ENCODE data around the gene BMS1. TPM values are rescaled to one million over a fixed set of nuclear protein-coding genes. Genes with fewer than 3 reads are reported as not detected.
A peak's percentile ranks its signal among the peaks of the same experiment; 100 is the strongest.
"Not testable (repeated sequence)": the region's sequence is repeated elsewhere in the genome, so short reads cannot be mapped to it uniquely, and the experiment has no call there.

BMS1 gene
- polyA plus RNA-seq (ENCODE audit: insufficient read length): 14.8 TPM

GRCh38 chr10:42782446-42783180 is at the start of gene BMS1:
Gene BMS1 (plus strand): TSS chr10:42782795. CDS start chr10:42784395, 1,600 bp downstream.
- peak; percentile 95 for DNase-seq

- no peak for DNase-seq
Observed at GRCh38 chr10:42734536-42734935, 48.1 kb upstream of the BMS1 start.

- DNase-seq: no peak
Observed at GRCh38 chr10:42738679-42739078, 43.9 kb upstream of the BMS1 start.

- DNase-seq: not testable (repeated sequence)
Observed at GRCh38 chr10:42741536-42741935, 41.1 kb upstream of the BMS1 start.

GRCh38 chr10:42743697-42744096 is 38.9 kb upstream of the BMS1 start:
- no peak for DNase-seq

- DNase-seq: no peak
Observed at GRCh38 chr10:42744134-42744701, 38.4 kb upstream of the BMS1 start.

- DNase-seq: peak; percentile 79
Observed at GRCh38 chr10:42753126-42753506, 29.5 kb upstream of the BMS1 start.

GRCh38 chr10:42753507-42754154 is 29.0 kb upstream of the BMS1 start:
- peak; percentile 8 for DNase-seq

GRCh38 chr10:42754155-42755027 is 28.2 kb upstream of the BMS1 start:
- peak; percentile 47 for DNase-seq

GRCh38 chr10:42755028-42755451 is 27.6 kb upstream of the BMS1 start:
- DNase-seq: no peak

GRCh38 chr10:42755556-42756093 is 27.0 kb upstream of the BMS1 start:
- no peak for DNase-seq

GRCh38 chr10:42767906-42768305 is 14.7 kb upstream of the BMS1 start:
- no peak for DNase-seq

GRCh38 chr10:42768581-42769152 is 13.9 kb upstream of the BMS1 start:
- DNase-seq: no peak

- DNase-seq: no peak
Observed at GRCh38 chr10:42769173-42769572, 13.4 kb upstream of the BMS1 start.

GRCh38 chr10:42769673-42770072 is 12.9 kb upstream of the BMS1 start:
- no peak for DNase-seq

GRCh38 chr10:42776681-42777080 is 5.9 kb upstream of the BMS1 start:
- DNase-seq: no peak

GRCh38 chr10:42780456-42780855 is 2.1 kb upstream of the BMS1 start:
- DNase-seq: no peak

GRCh38 chr10:42781893-42782445 is 626 bp upstream of the BMS1 start:
- no peak for DNase-seq

- no peak for DNase-seq
Observed at GRCh38 chr10:42783181-42783549, 570 bp downstream of the BMS1 start.

- DNase-seq: no peak
Observed at GRCh38 chr10:42785759-42786158, 3.2 kb downstream of the BMS1 start.

GRCh38 chr10:42790835-42791234 is 8.2 kb downstream of the BMS1 start:
- no peak for DNase-seq

- DNase-seq: no peak
Observed at GRCh38 chr10:42795701-42796100, 13.1 kb downstream of the BMS1 start.
